ENCODE results near the gene PLXDC1.

PLXDC1 gene

DNA sequence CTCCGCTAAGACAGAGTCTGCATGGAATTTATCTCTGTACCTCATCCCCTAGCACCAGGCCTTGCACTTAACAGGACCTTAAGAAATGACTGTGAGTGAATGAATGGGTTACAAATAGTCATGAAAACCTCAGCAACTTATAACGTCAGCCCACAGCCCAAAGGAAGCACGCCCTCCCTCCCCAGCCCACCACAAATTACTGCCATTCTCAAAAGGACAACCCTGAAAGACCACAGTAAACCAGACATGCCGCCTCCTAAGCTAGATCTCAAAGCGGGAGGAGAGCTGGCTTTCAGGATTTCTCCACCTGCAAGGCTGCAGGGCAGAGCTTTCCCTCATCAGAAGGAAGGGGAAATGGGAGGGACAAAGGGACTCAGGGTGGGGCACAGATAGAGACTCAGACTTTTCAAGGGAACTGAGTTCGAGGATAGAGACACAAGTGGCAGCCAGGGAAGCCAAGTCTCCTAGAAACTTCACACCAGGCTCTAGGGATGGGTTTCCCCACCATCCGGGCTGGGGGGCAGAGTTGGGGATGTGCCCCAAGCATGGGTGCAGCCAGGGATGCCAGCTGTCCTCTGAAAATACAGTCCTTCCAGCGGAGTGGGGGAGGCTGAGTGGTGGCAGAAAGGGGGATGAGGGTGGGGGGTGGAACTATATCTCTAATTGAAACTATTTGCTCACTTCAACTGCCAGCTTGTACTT lies 56.7 kb downstream of the PLXDC1 start:
- DNase-seq: peak in 3 of 6 experiments; percentile 16 to 33 (median 24)

DNA sequence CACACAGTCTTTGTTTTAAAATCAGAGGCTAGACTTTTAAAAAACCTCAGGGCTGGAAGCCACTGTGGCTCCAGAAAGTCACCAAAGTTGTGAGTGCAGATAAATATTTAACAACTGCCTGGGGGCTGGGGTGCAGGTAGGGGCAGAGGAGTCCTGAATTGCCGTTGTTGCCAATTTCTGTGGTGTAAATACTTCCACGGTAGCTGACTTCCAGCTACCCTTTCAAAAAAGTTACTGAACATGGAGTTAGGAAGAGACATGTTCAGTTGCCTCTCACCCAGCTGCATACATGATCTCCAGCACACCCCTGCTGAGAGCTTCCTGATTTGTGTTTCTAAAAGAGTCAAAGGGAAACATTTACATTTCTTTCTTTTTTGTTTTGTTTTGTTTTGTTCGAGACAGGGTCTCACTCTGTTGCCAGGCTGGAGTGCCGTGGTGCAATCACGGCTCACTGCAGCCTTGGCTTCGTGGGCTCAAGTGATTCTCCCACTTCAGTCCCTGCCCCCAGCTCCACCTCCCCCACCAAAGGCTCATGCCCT lies 58.7 kb downstream of the PLXDC1 start:
- DNase-seq: peak in 3 of 6 experiments; percentile 26 to 63 (median 56)

DNA sequence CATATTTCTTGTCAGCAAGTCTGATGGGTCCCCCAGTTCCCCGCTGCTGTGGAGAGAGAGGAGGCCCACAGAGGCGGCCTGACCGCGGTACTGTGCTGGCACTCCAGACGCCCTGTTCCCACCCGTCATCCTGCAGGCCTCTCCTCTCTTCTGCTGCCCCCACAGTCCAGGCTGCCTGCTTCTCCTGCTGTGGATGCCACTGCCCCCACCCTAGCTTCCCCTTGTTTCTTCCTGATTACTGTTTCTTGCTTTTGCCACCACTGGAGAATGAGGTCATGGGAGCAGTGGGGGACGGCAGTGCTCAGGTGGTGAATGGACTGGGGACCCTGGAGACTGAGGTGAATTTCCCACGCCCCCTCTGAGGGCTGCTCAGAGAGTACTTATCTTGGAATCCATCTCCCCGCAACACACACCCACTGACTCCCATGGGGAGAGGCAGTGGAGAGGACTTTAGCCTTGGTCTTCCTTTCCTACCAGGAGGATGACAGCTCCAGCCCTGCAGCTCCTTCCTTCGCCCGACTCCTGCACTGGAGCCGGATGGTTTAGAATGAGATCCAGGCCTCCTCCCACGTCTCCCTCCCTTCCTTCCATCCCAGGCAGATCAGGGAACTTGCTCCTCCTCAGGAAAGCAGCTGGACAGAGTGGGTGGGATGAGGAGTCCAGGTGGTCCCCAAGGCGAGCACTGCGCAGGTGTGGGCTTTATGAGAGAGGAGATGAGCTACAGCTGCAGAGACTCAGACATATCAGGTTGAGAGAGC lies 60.4 kb downstream of the PLXDC1 start:
- DNase-seq: no peak

DNA sequence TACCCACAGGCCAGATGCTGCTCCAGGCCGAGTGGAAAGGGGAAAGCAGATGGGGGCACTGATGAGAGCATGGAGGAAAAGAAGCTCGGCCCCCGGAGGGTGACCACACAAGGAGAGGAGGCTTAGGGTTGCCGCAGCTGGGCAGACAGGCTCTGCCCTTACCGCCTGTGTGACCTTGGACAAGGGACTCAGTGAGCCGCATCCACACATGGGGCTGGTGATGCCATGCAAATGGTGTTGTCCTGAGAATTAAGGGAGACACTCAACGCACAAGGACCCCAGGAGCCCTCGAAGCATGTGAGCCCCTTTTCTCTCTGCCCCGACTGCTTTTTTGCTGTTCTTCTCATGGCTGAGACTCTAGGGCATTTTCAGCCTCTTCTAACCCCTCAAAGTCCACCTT lies 61.0 kb downstream of the PLXDC1 start:
- DNase-seq: no peak

DNA sequence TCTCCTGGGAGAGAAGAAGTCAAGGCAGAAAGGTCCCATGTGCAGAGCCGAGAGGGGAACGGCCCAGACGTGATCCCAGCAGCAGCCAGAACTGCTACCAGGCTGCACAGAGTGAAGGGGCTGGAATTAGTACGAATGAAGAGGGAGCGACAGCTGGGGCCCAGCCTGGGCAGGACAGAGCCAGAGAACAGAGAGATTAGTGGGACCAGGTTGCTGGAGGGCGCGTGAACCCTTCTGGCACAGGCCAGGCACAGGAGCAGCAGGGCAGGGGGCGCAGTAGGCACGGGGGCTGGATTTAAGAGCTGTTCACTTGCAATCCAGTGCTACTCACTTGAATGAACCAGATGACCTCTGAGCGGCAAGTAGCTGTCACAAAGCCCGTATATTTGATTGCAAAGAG lies 66.9 kb downstream of the PLXDC1 start:
- DNase-seq: no peak

DNA sequence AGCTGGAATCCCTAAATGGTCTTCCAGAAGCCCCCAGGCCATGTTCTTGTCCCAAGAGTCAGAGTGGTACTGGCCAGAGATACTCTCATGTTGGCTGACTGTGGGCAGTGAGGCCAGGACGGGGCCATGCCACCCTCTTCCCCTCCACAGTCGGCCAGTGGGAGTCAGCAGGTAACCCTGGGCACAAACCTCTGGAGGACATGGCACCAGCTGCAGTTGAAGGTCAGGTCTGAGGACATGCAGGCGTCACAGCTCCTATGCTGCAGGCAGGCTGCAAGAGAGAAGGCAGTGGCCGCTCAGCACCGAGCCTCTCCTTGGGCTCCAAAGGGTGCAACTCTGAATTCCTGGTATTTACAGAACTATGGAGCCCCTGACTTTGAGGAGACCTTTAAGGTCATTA lies 68.2 kb downstream of the PLXDC1 start:
- DNase-seq: no peak

DNA sequence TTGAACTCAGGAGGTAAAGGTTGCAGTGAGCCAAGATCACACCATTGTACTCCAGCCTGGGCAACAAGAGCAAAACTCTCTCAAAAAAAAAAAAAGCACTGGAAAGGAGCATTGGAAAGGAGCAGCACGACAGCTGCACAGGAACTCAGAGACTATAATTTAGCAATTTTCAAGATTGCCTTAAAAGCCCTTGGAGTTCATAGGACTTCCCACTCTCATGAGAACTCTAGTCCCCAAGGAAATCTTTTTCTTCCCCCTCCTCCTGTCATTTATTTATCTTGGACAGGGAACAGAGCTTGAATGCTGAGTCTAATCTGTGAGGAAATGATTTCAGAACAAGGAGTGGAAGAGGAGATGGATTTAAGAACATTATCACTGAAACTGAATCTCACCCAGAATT lies 69.0 kb downstream of the PLXDC1 start:
- DNase-seq: no peak

DNA sequence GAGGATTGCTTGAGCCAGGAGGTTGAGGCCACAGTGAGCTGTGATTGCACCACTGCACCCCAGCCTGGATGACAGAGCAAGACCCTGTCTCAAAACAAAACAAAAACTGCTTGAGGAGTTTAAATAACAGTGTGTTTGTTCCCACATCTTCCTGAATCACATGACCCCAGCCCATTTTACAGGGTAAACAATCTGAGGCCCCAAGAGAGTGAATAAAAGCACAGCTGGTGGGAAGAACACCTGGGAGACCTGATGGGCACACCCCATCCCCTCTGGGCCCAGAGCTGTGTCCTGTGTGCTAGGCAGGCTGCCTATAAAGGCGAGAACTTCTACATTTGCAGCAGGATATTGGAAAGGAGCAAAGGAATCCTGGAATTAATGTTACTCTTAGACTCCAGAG lies 69.6 kb downstream of the PLXDC1 start:
- DNase-seq: no peak

DNA sequence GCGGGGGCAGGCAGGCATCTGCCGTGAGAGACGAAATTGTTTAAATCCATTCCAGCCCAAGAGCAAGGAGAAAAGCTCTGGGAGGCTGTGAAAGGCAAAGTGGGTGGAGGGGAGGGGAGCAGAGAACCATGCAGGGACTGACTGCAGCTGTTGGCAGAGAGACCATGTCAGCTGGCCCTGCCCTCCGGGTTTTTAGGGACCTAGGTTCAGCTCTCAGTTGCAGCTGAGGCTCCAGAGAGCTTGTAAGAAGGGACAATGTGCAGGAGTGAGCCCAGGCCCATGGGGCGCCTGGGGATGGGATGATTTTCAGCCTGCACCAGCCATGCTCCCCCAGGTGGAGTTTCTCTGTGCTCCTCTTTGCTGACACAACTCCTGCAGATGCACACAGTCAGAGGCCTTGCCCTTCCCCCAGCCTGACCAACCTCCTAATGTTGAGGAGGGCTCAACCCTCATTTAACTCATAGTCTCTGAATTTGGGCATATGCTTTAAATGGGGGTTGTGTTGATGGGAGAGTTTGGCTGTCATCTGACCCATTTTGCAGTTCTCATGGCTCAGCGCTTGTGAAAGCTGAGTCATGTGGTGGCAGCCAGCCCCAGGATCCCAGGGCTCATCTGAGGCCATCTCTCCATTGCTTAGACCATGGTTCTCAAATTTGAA lies 70.9 kb downstream of the PLXDC1 start:
- no peak for DNase-seq

DNA sequence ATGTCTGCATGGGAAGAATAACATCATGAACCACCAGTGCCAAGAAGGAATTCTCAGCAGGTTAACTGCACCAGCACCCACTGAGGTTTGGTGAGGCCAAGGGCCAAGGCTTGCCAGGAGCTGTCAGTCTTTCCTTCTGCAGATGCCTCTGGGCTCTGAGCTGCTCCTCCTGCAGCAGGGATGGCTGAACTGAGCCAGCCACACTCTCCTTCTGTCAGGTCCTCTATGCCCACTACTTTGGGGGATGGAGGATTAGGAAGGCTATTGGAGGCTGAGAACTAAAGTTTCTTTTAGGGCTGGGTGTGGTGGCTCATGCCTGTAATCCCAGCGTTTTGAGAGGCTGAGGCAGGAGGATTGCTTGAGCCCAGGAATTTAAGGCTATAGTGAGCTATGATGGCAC lies 71.6 kb downstream of the PLXDC1 start:
- DNase-seq: no peak

DNA sequence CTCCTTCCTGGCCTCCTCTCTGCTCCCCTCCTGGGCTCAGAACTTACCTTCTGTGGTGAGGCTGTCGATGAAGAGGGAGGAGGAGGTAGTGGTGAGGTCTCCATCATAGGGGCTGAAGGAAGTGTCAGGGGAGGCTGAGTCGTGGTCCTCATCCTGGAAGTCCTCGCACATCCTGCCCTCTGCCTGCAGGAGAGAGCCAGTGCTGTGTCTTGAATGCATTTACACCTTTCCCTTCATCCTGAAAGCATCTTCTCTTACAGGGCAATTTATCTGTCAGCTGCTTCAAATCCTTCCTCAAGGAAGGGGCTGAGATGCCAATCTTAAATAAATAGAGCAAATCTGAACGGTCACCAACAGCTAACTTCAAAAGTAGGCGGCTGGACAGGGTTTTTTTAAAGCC lies 73.6 kb downstream of the PLXDC1 start:
- DNase-seq: no peak

DNA sequence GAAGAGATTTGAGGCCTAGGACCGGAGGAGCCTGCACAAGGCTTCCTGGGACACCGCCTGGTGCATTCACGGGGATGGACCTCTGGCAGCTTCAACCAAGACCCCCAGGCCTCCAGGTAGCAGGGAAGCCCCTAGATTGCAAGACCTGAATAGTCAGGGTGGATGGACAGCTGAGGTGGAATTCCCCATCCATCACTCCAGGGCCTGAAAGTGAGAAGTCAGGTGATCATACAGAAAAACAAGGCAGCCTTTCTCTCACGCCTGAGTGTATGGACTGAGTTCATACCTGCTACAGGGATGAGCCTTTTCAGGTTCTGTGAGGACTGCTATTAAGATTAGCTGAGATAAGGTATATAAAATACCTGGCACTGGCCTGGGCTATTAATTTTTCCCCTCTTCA lies 74.2 kb downstream of the PLXDC1 start:
- DNase-seq: no peak

DNA sequence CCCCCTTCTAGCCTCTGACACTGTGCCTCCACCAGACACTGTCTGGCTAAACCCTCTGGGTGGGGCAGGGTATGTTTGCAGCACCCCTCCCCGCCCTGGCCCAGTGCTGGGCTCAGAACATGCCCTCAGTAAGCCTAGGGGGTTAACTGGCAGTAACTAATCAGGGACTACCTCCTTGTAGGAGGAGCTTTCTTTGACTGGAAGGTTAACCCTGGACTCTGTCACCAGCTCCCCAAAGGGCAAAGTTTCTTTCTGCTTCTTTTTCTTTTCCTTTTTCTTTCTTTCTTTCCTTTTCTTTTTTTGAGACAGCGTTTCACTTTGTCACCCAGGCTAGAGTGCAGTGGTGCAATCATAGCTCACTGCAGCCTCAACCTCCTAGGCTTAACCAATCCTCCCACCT lies 76.8 kb downstream of the PLXDC1 start:
- no peak for DNase-seq

DNA sequence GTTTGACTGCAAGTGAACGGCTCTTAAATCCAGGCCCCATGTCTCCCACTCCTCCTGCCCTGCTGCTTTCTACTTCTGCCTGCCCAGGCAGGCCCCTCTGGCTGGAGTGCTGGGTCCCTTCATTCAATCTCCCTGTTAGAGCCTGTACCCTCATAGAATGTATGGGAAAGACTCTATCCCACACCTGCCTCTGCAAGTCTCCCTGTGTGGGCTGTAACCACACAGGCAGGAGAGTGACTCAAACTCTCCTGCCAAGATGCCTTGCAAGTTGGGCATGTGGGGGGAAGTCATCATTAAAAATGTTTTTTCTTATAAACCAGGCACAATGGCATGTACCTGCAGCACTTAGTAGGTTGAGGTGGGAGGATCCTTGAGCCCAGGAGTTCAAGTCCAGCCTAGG lies 77.5 kb downstream of the PLXDC1 start:
- DNase-seq: no peak

DNA sequence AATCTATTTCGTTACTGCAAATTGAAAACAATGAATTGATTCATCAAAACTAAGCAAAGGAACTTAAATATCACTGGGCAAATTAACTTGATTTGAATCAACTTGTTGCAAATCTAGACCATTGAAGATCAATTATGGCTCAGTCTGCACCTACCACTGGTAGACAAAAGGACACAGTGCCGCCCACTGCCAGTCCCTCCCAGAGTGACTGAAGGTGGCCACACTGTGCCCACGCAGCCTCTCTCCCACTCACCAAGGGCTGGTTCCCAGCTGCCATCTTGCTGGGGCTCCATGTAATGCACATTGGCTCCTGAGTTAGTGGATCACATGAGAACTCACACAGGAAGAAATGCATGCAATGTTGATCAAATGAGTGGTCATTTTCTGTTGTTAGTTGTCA lies 78.1 kb downstream of the PLXDC1 start:
- DNase-seq: no peak

DNA sequence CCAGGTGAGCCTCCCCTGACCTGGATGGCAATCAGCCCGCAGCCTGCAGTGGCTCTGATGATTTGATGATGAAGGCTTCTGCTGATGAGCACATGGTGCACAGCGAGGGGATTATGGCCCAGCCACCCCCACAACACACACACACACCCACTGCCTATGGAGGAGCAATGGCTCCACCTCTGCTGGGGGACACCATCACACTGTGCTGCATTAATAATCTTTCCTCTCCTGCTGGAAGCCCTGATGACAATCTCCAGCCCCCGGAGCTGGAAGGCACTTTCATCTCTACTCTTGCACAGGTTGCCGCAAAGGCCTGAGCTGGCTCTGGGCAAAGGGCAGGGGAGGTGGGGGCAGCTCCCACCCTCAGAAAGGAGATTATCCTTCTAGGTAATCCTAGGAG lies 79.9 kb downstream of the PLXDC1 start:
- no peak for DNase-seq

DNA sequence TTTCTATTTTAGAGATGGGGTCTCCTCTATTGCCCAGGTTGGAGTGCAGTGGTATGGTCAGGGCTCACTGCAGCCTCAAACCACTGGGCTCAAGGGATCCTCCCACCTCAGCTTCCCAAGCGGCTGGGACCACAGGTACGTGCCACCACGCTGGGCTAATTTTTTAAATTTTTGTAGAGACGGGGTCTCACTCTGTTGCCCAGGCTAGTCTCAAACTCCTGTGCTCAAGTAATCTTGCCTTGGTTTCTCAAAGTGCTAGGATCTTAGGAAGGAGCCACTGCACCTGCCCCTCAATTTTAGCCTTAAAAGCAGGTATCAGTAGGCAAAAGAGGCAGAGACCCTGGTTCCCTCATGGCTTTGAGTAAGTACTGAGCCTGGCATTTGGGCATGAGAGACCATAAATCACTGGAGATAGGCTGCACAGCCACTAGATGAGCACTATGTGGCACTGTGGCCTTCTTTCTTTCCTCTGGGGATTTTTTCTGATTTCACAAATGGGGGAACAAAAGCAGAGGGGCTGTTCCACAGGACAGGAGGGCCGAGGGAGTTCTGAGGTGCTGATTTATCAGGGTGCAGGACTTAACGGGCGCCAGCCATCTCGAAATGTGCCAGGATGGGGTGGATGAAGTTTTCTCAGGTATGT lies 82.2 kb downstream of the PLXDC1 start:
- peak in 4 of 6 experiments; percentile 4 to 58 (median 37) for DNase-seq

DNA sequence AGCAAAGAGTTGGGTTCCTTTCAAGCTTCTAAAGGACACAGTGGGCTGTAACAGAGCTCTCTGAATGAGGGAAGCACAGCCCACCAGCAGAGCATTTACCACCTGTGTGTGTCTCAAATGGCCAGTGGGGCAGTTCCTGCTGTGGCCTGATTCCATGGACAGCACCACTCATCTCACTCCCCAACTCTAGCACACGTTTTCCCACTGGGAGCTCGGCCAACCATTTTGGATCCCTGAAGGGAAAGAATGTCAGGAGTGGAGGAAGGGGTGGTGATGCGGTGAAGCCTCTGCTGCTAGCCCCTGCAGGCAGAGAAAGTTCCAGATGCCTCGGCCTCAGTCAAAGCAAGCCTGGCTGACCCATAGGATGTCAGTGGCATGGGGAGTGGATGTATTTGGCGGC lies 86.6 kb downstream of the PLXDC1 start:
- no peak for DNase-seq

DNA sequence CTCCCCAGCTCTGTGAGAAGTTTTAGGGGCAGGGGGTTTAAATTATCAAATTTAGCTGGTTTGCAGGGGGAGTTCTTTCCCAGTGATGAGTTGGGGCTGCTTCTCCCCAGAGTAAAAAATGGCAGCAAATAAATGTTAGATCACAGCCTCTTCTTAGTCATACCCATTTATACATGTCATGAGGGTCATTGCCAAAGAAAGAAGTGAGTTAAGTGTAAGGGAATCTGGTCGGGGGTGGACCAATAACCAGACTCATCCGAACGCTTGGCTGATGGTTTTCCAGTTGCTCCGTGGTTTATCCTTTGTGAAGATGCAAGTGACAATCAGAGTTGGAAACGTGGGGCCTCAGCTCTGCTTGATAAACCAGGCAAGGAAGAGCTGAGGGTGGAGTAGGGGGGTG lies 87.1 kb downstream of the PLXDC1 start:
- DNase-seq: no peak

DNA sequence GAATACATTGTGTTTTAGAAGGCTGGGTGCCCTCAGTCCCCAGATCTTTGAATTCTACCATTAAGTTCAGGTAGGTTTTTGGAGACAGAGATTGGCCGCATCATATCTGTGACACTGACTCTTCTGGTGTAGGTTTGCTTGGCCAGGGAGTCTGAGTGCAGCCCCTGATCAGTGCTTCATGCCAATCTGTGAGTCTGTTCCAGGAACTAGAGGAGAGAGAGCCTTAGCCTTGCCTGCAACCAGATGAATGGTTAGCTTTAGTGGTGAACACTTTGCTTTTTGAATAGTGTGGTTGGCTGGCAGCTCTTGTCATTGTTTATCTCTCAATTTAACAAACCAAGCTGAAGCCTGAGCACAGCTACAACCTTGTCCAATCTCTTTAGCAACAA lies 87.8 kb downstream of the PLXDC1 start:
- no peak for DNase-seq

DNA sequence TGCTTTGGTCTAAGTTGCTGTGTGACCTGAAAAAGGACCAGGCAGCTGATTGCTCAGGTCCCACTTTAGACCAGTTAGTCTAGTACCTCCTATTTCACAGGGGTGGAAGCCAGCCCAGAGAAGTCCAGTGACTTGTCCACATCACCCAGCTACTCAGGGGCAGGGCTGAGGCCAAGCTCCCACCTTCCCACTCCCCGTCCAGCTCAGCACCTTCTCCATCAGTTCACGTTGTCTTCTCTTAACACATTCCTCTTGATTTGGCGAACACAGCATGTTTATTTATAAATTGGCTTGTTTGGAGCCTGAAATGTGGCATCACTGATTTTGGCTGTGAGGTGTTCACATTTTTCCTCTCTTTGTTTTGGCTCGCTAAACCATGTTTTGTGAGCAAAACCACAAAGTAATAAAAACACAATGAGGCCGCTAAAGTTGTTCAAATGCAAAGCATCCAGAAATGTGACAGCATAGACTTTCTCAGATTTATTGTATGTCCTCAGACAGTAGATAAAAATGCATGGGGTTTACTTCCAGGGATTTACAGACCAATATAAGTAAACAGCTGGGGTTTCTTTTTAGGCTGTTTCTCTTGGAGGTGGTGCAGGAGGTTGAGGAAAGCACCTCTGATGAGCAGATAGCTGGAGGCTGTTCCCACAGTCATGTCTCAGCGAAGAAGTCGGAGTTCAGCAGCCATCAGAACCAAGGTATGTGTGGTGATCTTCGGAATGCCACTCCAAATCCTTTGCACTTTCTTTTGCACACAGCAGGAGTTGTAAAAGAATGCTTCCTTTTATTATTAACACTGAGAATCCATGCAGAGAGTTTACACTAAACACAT lies 88.4 kb downstream of the PLXDC1 start:
- no peak for DNase-seq

DNA sequence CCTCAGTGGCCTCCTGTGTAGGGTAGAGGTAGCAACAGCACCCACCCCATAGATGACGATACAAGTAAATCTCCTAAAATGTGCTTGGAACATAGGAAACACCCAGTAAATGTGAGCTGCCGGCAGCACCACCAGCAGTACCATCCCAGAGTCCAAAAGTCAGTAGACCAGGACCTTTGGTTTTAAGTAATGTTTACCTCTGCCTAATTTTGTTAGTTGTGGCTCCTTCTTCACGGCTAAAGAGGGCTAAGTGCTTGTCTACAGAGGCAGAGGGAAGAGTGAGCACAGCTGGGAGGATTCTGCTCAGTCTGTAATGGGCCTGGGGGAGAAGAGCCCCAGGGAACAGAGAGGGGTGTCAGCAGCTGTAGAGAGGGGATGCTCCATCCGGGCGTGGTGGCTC lies 92.9 kb downstream of the PLXDC1 start:
- DNase-seq: no peak
